Kidney epithelial cell (primary cell): ENCODE measurements around the gene LIF. TPM values are rescaled to one million over a fixed set of nuclear protein-coding genes. Genes with fewer than 3 reads are reported as not detected.

Experiments used
- DNase-seq: peaks from one replicate; pipeline ENCODE4 v3.0.0-alpha.2; 2010; ENCODE audit warnings: low read depth
- H3K27me3 ChIP-seq: 2 replicates; pipeline ENCODE4 v1.6.0; 2011; ENCODE audit warnings: low read length; ENCODE audit not compliant: control insufficient read depth, insufficient read depth
- H3K36me3 ChIP-seq: 2 replicates; pipeline ENCODE4 v1.5.1; 2011; ENCODE audit warnings: low read length; ENCODE audit not compliant: control insufficient read depth, insufficient read depth
- H3K4me3 ChIP-seq: 2 replicates; pipeline ENCODE4 v1.5.1; 2011; ENCODE audit warnings: low read depth, mild to moderate bottlenecking, control low read depth, low read length
- CTCF ChIP-seq: IDR thresholded peaks from 2 replicates; pipeline ENCODE4 v1.5.1; 2011; ENCODE audit warnings: mild to moderate bottlenecking, moderate library complexity, low read length, control low read depth, inconsistent platforms; ENCODE audit not compliant: insufficient read depth, poor library complexity, severe bottlenecking
- total RNA-seq: library from RNA; depleted of rRNA; stranded (reverse); fragments of >200 nt; gene quantifications from 2 replicates; pipeline ENCODE4 v1.2.3, GENCODE V29; 2015

The LIF gene
- total RNA-seq, 1 donor from 2014 or later: 112 TPM

DNA sequence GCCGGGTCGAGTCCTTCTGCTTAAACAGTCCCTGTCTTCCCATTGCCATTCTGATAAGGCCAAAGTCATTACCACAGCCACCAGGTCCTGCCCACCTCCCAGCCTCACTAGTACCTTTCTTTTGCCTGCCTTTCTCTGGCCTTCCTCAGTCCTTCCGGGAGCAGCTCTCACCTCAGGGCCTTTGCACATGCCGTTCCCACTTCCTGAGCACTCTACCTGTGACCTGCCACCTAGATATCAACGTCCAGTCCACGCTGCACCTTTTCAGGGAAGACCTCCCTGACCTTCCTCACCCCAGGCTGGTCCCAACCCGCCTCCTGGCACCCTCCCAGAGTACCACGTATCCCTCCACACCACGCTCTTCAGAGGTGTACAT is 27.9 kb upstream of the LIF start:
- Histone ChIP-seq H3K27me3 (no peaks in the 10 kb centered on the region), H3K4me3 (no peak overlapping the region), H3K36me3 (no peaks in the 10 kb centered on the region)
- DNase-seq: no peak
- no peak for TF ChIP-seq CTCF

GRCh38 chr22:30273711-30274436 is 27.3 kb upstream of the LIF start:
- no peak for DNase-seq
- H3K27me3 ChIP-seq: no peaks in the 10 kb centered on the region
- TF ChIP-seq CTCF: no peak
- H3K36me3 ChIP-seq: no peaks in the 10 kb centered on the region
- no peak overlapping the region for H3K4me3 ChIP-seq

DNA sequence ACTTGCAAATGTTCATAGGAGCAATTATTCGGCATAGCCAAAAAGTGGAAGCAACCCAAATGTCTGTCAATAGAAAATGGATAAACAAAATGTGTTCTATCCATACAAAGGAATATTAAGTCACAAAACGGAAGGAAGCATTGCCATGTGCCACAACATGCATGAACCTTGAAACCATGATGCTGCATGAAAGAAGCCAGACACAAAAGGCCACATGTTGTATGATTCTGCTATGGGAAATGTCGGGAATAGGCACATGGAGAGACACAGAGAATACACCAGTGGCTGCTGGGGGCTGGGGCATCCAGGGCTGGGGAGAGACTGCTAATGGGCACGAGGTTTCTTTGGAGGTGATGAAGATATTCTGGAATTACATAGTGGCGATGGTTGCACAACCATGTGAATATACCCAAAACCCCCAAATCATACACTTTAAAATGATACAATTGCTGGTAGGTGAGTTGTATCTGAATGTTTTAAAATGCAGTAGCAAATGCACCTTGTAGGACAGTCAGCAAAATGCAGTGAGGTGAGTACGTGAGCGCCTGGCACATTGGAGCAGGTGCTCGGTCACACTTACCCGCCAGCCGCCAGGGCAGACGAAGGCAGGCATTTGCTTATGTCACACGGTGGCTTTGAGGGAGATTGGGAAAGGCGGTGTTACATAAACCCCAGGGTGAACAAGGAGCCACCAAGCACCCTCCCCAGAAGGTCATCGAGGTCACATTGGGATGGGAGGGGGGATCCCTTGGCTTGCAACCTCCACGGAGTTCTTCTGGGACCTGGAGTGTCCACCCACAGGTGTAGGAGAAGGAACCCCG is 26.4 kb upstream of the LIF start:
- Histone ChIP-seq H3K36me3 (no peaks in the 10 kb centered on the region), H3K27me3 (no peaks in the 10 kb centered on the region), H3K4me3 (no peak overlapping the region)
- no peak for TF ChIP-seq CTCF
- DNase-seq: no peak

- H3K36me3 ChIP-seq: no peaks in the 10 kb centered on the region
- DNase-seq: no peak
- TF ChIP-seq CTCF: no peak
Measured at GRCh38 chr22:30270832-30271231, 24.3 kb upstream of the LIF start.

GRCh38 chr22:30268331-30268730 is 21.8 kb upstream of the LIF start:
- Histone ChIP-seq H3K36me3 (no peaks in the 10 kb centered on the region), H3K27me3 (no peaks in the 10 kb centered on the region), H3K4me3 (no peak overlapping the region)
- TF ChIP-seq CTCF: no peak
- no peak for DNase-seq

More at GRCh38 chr22:30270832-30271231, 24.3 kb upstream of the LIF start:
- no peaks in the 10 kb centered on the region for H3K27me3 ChIP-seq
- H3K4me3 ChIP-seq: no peak overlapping the region
